ENCODE measurements around the gene IL22RA1.

DNA sequence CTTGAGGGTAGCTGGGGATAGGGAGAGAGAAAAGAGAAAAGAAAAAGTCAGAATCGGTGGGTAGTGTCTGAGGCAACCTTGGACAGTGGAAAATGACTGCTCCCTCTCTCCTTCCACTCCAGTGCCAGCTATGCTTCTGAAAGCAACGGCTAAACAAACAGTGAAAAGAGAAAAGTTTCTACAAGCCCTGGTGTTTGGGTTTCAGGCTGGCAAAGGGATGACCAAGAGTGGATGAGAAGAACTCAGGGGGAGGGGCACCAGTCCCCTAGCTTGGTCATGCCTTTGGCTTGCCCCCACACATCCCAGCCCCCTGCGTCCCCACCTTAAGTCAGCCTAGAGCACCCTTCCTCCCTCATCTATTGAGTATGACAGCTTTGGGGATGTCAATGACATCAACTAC lies 8.6 kb downstream of the IL22RA1 start:
- TF ChIP-seq EZH2phosphoT487 (IDR thresholded peaks at IDR 0.05; ENCODE audit: insufficient read depth, low read depth) = no peak
- no peak for TF ChIP-seq EZH2 (IDR thresholded peaks at IDR 0.05; ENCODE audit: insufficient read depth, poor library complexity, severe bottlenecking)
